ENCODE measurements around the gene CAMK1D. TPM values are rescaled to one million over a fixed set of nuclear protein-coding genes. Genes with fewer than 3 reads are reported as not detected.

Gene CAMK1D
- total and polyA plus RNA-seq, 4 experiments from 2014 or later = 5.2 to 22.2 (median 19.4) TPM

- no peak overlapping the region for H3K4me3 Mint-ChIP-seq
- H3K27me3 Mint-ChIP-seq = no peaks in the 10 kb centered on the region
- peaks cover 4 to 20% (median 11%) of the 10 kb centered on the region in 4 donors for H3K4me1 Mint-ChIP-seq
- no peaks in the 10 kb centered on the region for H3K36me3 ChIP-seq (ENCODE audit: insufficient read depth, low read length)
- peak overlapping the region in 3 of 7 donors; percentile 7 to 59 (median 21) for H3K27ac Mint-ChIP-seq
- CTCF ChIA-PET (ENCODE audit: partially characterized antibody) = no interaction called here
- DNase-seq = no peak
- H3K4me1 ChIP-seq (ENCODE audit: insufficient read depth, low read length) = no peaks in the 10 kb centered on the region
- H3K36me3 Mint-ChIP-seq = peaks cover 7 to 29% of the 10 kb centered on the region in 2 donors
- H3K9me3 Mint-ChIP-seq = peaks cover 0 to 6% (median 2%) of the 10 kb centered on the region in 8 donors
- no peaks in the 10 kb centered on the region for H3K27me3 ChIP-seq (ENCODE audit: insufficient read depth, low read length)
- intact Hi-C loops (cut with micrococcal nuclease) = no loop called here
- POLR2A ChIA-PET (ENCODE audit: partially characterized antibody) = no interaction called here
- no peak overlapping the region for H3K27ac ChIP-seq (ENCODE audit: low read depth, low read length)
- no peaks in the 10 kb centered on the region for H3K9me3 ChIP-seq (ENCODE audit: control insufficient read depth in 1 of 2, low read length in 2 of 2)
- H3K4me3 ChIP-seq (ENCODE audit: low read length in 2 of 2) = no peak overlapping the region
Observed at GRCh38 chr10:12579954-12580858, 230.9 kb downstream of the CAMK1D start.

- ChIA-PET CTCF (ENCODE audit: partially characterized antibody) (interaction anchor here (0.6 to 2.6 kb wide), 3 partner anchors 72 to 221 kb away, joined by 3 to 8 read pairs (median 3); no protein-coding TSS in a partner anchor), POLR2A (ENCODE audit: partially characterized antibody) (no interaction called here)
- H3K36me3 Mint-ChIP-seq = peaks cover 5 to 14% of the 10 kb centered on the region in 2 donors
- peaks cover 21% of the 10 kb centered on the region for H3K4me1 ChIP-seq (ENCODE audit: insufficient read depth, low read length)
- peaks cover 0 to 10% (median 5%) of the 10 kb centered on the region in 8 donors for H3K9me3 Mint-ChIP-seq
- intact Hi-C loops (cut with micrococcal nuclease) = no loop called here
- no peaks in the 10 kb centered on the region for H3K36me3 ChIP-seq (ENCODE audit: insufficient read depth, low read length)
- H3K27ac Mint-ChIP-seq = peak overlapping the region in 2 of 7 donors; percentile 10 to 50
- no peaks in the 10 kb centered on the region for H3K9me3 ChIP-seq (ENCODE audit: control insufficient read depth in 1 of 2, low read length in 2 of 2)
- H3K27me3 ChIP-seq (ENCODE audit: insufficient read depth, low read length) = no peaks in the 10 kb centered on the region
- peaks cover 28 to 46% (median 39%) of the 10 kb centered on the region in 4 donors for H3K4me1 Mint-ChIP-seq
- no peaks in the 10 kb centered on the region for H3K27me3 Mint-ChIP-seq
- no peak overlapping the region for H3K27ac ChIP-seq (ENCODE audit: low read depth, low read length)
- H3K4me3 ChIP-seq (ENCODE audit: low read length in 2 of 2) = no peak overlapping the region
- no peak for DNase-seq
- no peak overlapping the region for H3K4me3 Mint-ChIP-seq
Observed at GRCh38 chr10:12583891-12584595, 234.7 kb downstream of the CAMK1D start.

GRCh38 chr10:12586741-12587140, 237.4 kb downstream of the CAMK1D start:
- Histone ChIP-seq H3K9me3 (ENCODE audit: control insufficient read depth in 1 of 2, low read length in 2 of 2) (no peaks in the 10 kb centered on the region), H3K4me3 (ENCODE audit: low read length in 2 of 2) (no peak overlapping the region), H3K27me3 (ENCODE audit: insufficient read depth, low read length) (no peaks in the 10 kb centered on the region), H3K36me3 (ENCODE audit: insufficient read depth, low read length) (no peaks in the 10 kb centered on the region), H3K27ac (ENCODE audit: low read depth, low read length) (no peak overlapping the region), H3K4me1 (ENCODE audit: insufficient read depth, low read length) (peaks cover 30% of the 10 kb centered on the region)
- Mint-ChIP-seq H3K9me3 (peaks cover 0 to 10% (median 5%) of the 10 kb centered on the region in 8 donors), H3K4me3 (peak overlapping the region in 4 of 8 donors; percentile 21 to 67 (median 42)), H3K27ac (peak overlapping the region in 5 of 7 donors; percentile 50 to 80 (median 77)), H3K4me1 (peaks cover 41 to 62% (median 51%) of the 10 kb centered on the region in 4 donors), H3K27me3 (no peaks in the 10 kb centered on the region), H3K36me3 (peaks cover 0 to 10% of the 10 kb centered on the region in 2 donors)
- ChIA-PET CTCF (ENCODE audit: partially characterized antibody) (interaction anchor here (2.6 kb wide), 1 partner anchor 70 kb away, joined by 8 read pairs; no protein-coding TSS in a partner anchor), POLR2A (ENCODE audit: partially characterized antibody) (interaction anchor here (1.8 to 2.2 kb wide), 2 partner anchors 11 to 19 kb away, joined by 11 read pairs; no protein-coding TSS in a partner anchor)
- intact Hi-C loops (cut with micrococcal nuclease) = no loop called here
- DNase-seq = no peak

GRCh38 chr10:12587451-12587888, 238.1 kb downstream of the CAMK1D start:
- H3K4me1 Mint-ChIP-seq = peaks cover 43 to 67% (median 54%) of the 10 kb centered on the region in 4 donors
- H3K27ac Mint-ChIP-seq = peak overlapping the region in 5 of 7 donors; percentile 85 to 91 (median 91)
- H3K4me3 Mint-ChIP-seq = peak overlapping the region in 6 of 8 donors; percentile 28 to 95 (median 87)

GRCh38 chr10:12588091-12588860, 238.9 kb downstream of the CAMK1D start:
- no peaks in the 10 kb centered on the region for H3K36me3 ChIP-seq (ENCODE audit: insufficient read depth, low read length)
- no peaks in the 10 kb centered on the region for H3K27me3 Mint-ChIP-seq
- H3K9me3 Mint-ChIP-seq = peaks cover 0 to 10% (median 5%) of the 10 kb centered on the region in 8 donors
- no peak overlapping the region for H3K4me3 ChIP-seq (ENCODE audit: low read length in 2 of 2)
- no peaks in the 10 kb centered on the region for H3K9me3 ChIP-seq (ENCODE audit: control insufficient read depth in 1 of 2, low read length in 2 of 2)
- H3K27me3 ChIP-seq (ENCODE audit: insufficient read depth, low read length) = no peaks in the 10 kb centered on the region
- H3K27ac Mint-ChIP-seq = peak overlapping the region; percentile 85 to 91 (median 87)
- peak overlapping the region; percentile 21 for H3K27ac ChIP-seq (ENCODE audit: low read depth, low read length)
- peaks cover 0 to 10% of the 10 kb centered on the region in 2 donors for H3K36me3 Mint-ChIP-seq
- H3K4me3 Mint-ChIP-seq = peak overlapping the region; percentile 84 to 95 (median 88)
- H3K4me1 ChIP-seq (ENCODE audit: insufficient read depth, low read length) = peaks cover 30% of the 10 kb centered on the region
- DNase-seq = peak; percentile 40 to 58 (median 54)
- POLR2A ChIA-PET (ENCODE audit: partially characterized antibody) = interaction anchor here (0.7 to 2.2 kb wide), 5 partner anchors 10 to 238 kb away, joined by 3 to 11 read pairs (median 6); partner anchors contain the start of gene CAMK1D
- intact Hi-C loops (cut with micrococcal nuclease) = no loop called here
- CTCF ChIA-PET (ENCODE audit: partially characterized antibody) = interaction anchor here (0.6 to 1.3 kb wide), 5 partner anchors 24 to 324 kb away, joined by 3 to 5 read pairs (median 3); no protein-coding TSS in a partner anchor
- H3K4me1 Mint-ChIP-seq = peaks cover 49 to 75% (median 61%) of the 10 kb centered on the region in 4 donors

More at GRCh38 chr10:12587451-12587888, 238.1 kb downstream of the CAMK1D start:
- Mint-ChIP-seq H3K9me3 (peaks cover 0 to 10% (median 5%) of the 10 kb centered on the region in 8 donors), H3K36me3 (peaks cover 0 to 10% of the 10 kb centered on the region in 2 donors), H3K27me3 (no peaks in the 10 kb centered on the region)
- intact Hi-C loops (cut with micrococcal nuclease) = no loop called here
- H3K27ac ChIP-seq (ENCODE audit: low read depth, low read length) = no peak overlapping the region
- ChIA-PET POLR2A (ENCODE audit: partially characterized antibody) (interaction anchor here (0.7 to 2.2 kb wide), 5 partner anchors 9 to 238 kb away, joined by 3 to 11 read pairs (median 6); partner anchors contain the start of gene CAMK1D), CTCF (ENCODE audit: partially characterized antibody) (interaction anchor here (0.9 to 1.3 kb wide), 4 partner anchors 23 to 323 kb away, joined by 3 to 5 read pairs (median 4); no protein-coding TSS in a partner anchor)
- peaks cover 30% of the 10 kb centered on the region for H3K4me1 ChIP-seq (ENCODE audit: insufficient read depth, low read length)
- no peaks in the 10 kb centered on the region for H3K9me3 ChIP-seq (ENCODE audit: control insufficient read depth in 1 of 2, low read length in 2 of 2)
- no peaks in the 10 kb centered on the region for H3K27me3 ChIP-seq (ENCODE audit: insufficient read depth, low read length)
- H3K36me3 ChIP-seq (ENCODE audit: insufficient read depth, low read length) = no peaks in the 10 kb centered on the region
- DNase-seq = no peak
- no peak overlapping the region for H3K4me3 ChIP-seq (ENCODE audit: low read length in 2 of 2)

- peak overlapping the region in 3 of 8 donors; percentile 8 to 57 (median 43) for H3K4me3 Mint-ChIP-seq
Observed at GRCh38 chr10:12589291-12589690, 239.9 kb downstream of the CAMK1D start.

More at GRCh38 chr10:12589291-12589690, 239.9 kb downstream of the CAMK1D start:
- intact Hi-C loops (cut with micrococcal nuclease) = no loop called here
- Mint-ChIP-seq H3K27me3 (no peaks in the 10 kb centered on the region), H3K4me1 (peaks cover 55 to 80% (median 68%) of the 10 kb centered on the region in 4 donors), H3K36me3 (peaks cover 0 to 5% of the 10 kb centered on the region in 2 donors), H3K27ac (peak overlapping the region in 4 of 7 donors; percentile 55 to 85 (median 64)), H3K9me3 (peaks cover 0 to 9% (median 3%) of the 10 kb centered on the region in 8 donors)
- CTCF ChIA-PET (ENCODE audit: partially characterized antibody) = interaction anchor here (0.7 to 1.2 kb wide), 2 partner anchors 13 to 36 kb away, joined by 3 to 4 read pairs; no protein-coding TSS in a partner anchor
- Histone ChIP-seq H3K4me3 (ENCODE audit: low read length in 2 of 2) (no peak overlapping the region), H3K27ac (ENCODE audit: low read depth, low read length) (no peak overlapping the region), H3K9me3 (ENCODE audit: control insufficient read depth in 1 of 2, low read length in 2 of 2) (no peaks in the 10 kb centered on the region), H3K4me1 (ENCODE audit: insufficient read depth, low read length) (peaks cover 38% of the 10 kb centered on the region), H3K36me3 (ENCODE audit: insufficient read depth, low read length) (no peaks in the 10 kb centered on the region), H3K27me3 (ENCODE audit: insufficient read depth, low read length) (no peaks in the 10 kb centered on the region)
- DNase-seq = no peak
- POLR2A ChIA-PET (ENCODE audit: partially characterized antibody) = interaction anchor here (0.6 to 1.1 kb wide), 3 partner anchors 11 to 394 kb away, joined by 3 to 4 read pairs (median 3); partner anchors contain the start of genes CDC123 and NUDT5
